ENCODE data around the gene ZNF184. TPM values are rescaled to one million over a fixed set of nuclear protein-coding genes. Genes with fewer than 3 reads are reported as not detected.

The ZNF184 gene
- total and polyA plus RNA-seq, 10 of the 15 experiments (the other 5 are each of a cell fraction or from before 2014, with no cell fraction given): 4.1 to 15.1 (median 8.3) TPM

DNA sequence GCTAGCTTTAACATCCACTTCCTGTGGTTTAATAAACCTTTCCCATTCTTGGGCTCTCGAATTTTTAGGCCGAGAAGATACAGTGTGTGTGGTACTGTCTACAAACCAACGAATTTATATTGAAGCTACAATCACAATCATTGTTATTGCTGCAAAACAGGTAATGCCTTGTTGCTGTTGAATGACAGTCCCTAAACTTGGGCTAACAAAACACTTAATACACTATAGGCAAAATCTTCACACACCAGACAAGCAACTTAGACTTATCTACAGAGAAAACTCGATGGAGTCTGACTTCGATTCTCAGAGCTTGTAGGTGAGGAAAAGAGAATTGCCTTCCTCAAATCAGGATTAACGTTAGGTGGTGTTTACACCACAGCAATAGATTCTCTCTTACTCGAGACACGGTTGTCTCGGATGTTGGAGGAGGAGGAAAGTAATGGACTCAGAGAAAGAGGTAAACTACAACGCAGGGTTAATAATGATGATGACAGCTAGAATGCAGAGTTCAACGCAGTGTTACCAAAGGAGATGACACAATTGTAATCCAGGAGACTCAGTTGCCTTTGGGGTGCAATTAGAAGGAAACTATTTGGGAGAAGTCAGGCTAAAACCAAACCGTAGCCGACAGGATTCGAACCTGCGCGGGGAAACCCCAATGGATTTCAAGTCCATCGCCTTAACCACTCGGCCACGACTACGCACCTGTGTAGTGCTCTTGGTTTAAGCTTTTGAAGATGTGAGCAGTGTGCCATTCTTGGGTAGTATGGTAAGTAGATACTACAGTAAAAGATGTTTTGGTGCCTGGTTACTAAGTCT lies 32.5 kb upstream of the ZNF184 start (continued):
- TF ChIP-seq CUX1 (IDR thresholded peaks at IDR 0.05; ENCODE audit: insufficient replicate concordance, low read depth, low read length) (no peak), BCLAF1 (IDR thresholded peaks at IDR 0.05) (no peak), SMAD1 (IDR thresholded peaks at IDR 0.05; ENCODE audit: low read depth, partially characterized antibody) (no peak)
- TF ChIP-seq, protein P1, sequence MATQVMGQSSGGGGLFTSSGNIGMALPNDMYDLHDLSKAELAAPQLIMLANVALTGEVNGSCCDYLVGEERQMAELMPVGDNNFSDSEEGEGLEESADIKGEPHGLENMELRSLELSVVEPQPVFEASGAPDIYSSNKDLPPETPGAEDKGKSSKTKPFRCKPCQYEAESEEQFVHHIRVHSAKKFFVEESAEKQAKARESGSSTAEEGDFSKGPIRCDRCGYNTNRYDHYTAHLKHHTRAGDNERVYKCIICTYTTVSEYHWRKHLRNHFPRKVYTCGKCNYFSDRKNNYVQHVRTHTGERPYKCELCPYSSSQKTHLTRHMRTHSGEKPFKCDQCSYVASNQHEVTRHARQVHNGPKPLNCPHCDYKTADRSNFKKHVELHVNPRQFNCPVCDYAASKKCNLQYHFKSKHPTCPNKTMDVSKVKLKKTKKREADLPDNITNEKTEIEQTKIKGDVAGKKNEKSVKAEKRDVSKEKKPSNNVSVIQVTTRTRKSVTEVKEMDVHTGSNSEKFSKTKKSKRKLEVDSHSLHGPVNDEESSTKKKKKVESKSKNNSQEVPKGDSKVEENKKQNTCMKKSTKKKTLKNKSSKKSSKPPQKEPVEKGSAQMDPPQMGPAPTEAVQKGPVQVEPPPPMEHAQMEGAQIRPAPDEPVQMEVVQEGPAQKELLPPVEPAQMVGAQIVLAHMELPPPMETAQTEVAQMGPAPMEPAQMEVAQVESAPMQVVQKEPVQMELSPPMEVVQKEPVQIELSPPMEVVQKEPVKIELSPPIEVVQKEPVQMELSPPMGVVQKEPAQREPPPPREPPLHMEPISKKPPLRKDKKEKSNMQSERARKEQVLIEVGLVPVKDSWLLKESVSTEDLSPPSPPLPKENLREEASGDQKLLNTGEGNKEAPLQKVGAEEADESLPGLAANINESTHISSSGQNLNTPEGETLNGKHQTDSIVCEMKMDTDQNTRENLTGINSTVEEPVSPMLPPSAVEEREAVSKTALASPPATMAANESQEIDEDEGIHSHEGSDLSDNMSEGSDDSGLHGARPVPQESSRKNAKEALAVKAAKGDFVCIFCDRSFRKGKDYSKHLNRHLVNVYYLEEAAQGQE (IDR thresholded peaks at IDR 0.05; ENCODE audit: low read depth, low read length): no peak

All from GM12878 (cell line).